Tibial artery (tissue), 4 donors: ENCODE data around the gene MPRIP.

Source experiments
- DNase-seq, 2 donors: peaks; one replicate each; pipeline ENCODE4 v3.0.0-alpha.2; 2019
- H3K27ac ChIP-seq, 2 donors: fragments of 200-600 bp; sonication (generic) in 1 of 2; 1 replicate in 1 of 2; 2 replicates in 1 of 2; pipeline ENCODE4 v1.5.1; 2018 to 2019; ENCODE audit warnings: mild to moderate bottlenecking in 1 of 2
- H3K27me3 ChIP-seq, 2 donors: fragments of 200-600 bp; sonication (generic) in 1 of 2; one replicate each; pipeline versions ENCODE4 v1.5.1 to v1.6.0; 2016 to 2019
- H3K36me3 ChIP-seq, 3 donors: fragments of 200-600 bp; sonication (generic) in 2 of 3; one replicate each; pipeline ENCODE4 v1.5.1; 2016 to 2019; ENCODE audit warnings: mild to moderate bottlenecking in 2 of 3
- H3K4me1 ChIP-seq, 4 donors: fragments of 200-600 bp; sonication (generic) in 2 of 4; 1 replicate in 3 of 4; 2 replicates in 1 of 4; pipeline ENCODE4 v1.5.1; 2016 to 2019
- H3K4me3 ChIP-seq, 2 donors: fragments of 200-600 bp; sonication (generic) in 1 of 2; 1 replicate in 1 of 2; 2 replicates in 1 of 2; pipeline ENCODE4 v1.5.1; 2018 to 2019; ENCODE audit warnings: mild to moderate bottlenecking in 2 of 2
- H3K9me3 ChIP-seq, 3 donors: fragments of 200-600 bp; sonication (generic) in 1 of 3; one replicate each; pipeline ENCODE4 v1.5.1; 2016 to 2019
- CTCF ChIP-seq, 2 experiments: fragments of 200-600 bp in 1 of 2; fragments of 450-650 bp in 1 of 2; IDR thresholded peaks; one replicate each; pipeline ENCODE4 v1.5.1; 2017 to 2019; ENCODE audit warnings: antibody characterized with exemption in 2 of 2, mild to moderate bottlenecking in 1 of 2, moderate library complexity in 1 of 2
- intact Hi-C: fragments of 100-400 bp; cut with DNase I; formaldehyde crosslinking; loops from one replicate; pipeline ENCODE4 v1.15.0; 2023; ENCODE audit warnings: low total_unique reads

The MPRIP gene

GRCh38 chr17:17226451-17227265 is 184.4 kb downstream of the MPRIP start:
- no peak for TF ChIP-seq CTCF (IDR thresholded peaks at IDR 0.05)
- H3K9me3 ChIP-seq = no peaks in the 10 kb centered on the region
- intact Hi-C loops = no loop called here
- H3K4me1 ChIP-seq = peaks cover 0 to 7% (median 3%) of the 10 kb centered on the region in 4 donors
- no peak overlapping the region for H3K4me3 ChIP-seq
- H3K36me3 ChIP-seq = peaks cover 90 to 100% (median 94%) of the 10 kb centered on the region in 3 donors
- H3K27me3 ChIP-seq = no peaks in the 10 kb centered on the region
- no peak overlapping the region for H3K27ac ChIP-seq
- DNase-seq = no peak

- peak overlapping the region in 1 of 2 donors; percentile 31 for H3K27ac ChIP-seq
- intact Hi-C loops = no loop called here
- peaks cover 84 to 100% (median 94%) of the 10 kb centered on the region in 3 donors for H3K36me3 ChIP-seq
- H3K9me3 ChIP-seq = no peaks in the 10 kb centered on the region
- no peaks in the 10 kb centered on the region for H3K27me3 ChIP-seq
- H3K4me1 ChIP-seq = peaks cover 0 to 7% (median 3%) of the 10 kb centered on the region in 4 donors
- H3K4me3 ChIP-seq = no peak overlapping the region
- DNase-seq = peak in 1 of 2 donors; percentile 68
- TF ChIP-seq CTCF (IDR thresholded peaks at IDR 0.05) = no peak
These were observed 185.6 kb downstream of the MPRIP start for GRCh38 chr17:17227608-17228520.

- H3K4me3 ChIP-seq = no peak overlapping the region
- TF ChIP-seq CTCF (IDR thresholded peaks at IDR 0.05) = no peak
- H3K36me3 ChIP-seq = peaks cover 78 to 92% (median 86%) of the 10 kb centered on the region in 3 donors
- peak in 1 of 2 donors; percentile 65 for DNase-seq
- no peaks in the 10 kb centered on the region for H3K9me3 ChIP-seq
- peaks cover 0 to 7% (median 3%) of the 10 kb centered on the region in 4 donors for H3K4me1 ChIP-seq
- peak overlapping the region in 1 of 2 donors; percentile 31 for H3K27ac ChIP-seq
- H3K27me3 ChIP-seq = no peaks in the 10 kb centered on the region
- intact Hi-C loops = no loop called here
These were observed 186.4 kb downstream of the MPRIP start for GRCh38 chr17:17228521-17229279.

GRCh38 chr17:17229416-17230384 is 187.4 kb downstream of the MPRIP start:
- H3K36me3 ChIP-seq = peaks cover 68 to 82% (median 76%) of the 10 kb centered on the region in 3 donors
- H3K27ac ChIP-seq = no peak overlapping the region
- H3K4me1 ChIP-seq = peaks cover 0 to 17% (median 6%) of the 10 kb centered on the region in 4 donors
- H3K27me3 ChIP-seq = no peaks in the 10 kb centered on the region
- DNase-seq = no peak
- intact Hi-C loops = loop anchor here (10.0 kb wide), 1 partner anchor 225 kb away; no protein-coding TSS in a partner anchor
- TF ChIP-seq CTCF (IDR thresholded peaks at IDR 0.05) = no peak
- no peak overlapping the region for H3K4me3 ChIP-seq
- H3K9me3 ChIP-seq = no peaks in the 10 kb centered on the region
